ENCODE results near the gene NR4A2. TPM values are rescaled to one million over a fixed set of nuclear protein-coding genes. Genes with fewer than 3 reads are reported as not detected.

NR4A2 gene
- polyA plus RNA-seq, 3 donors, result 0.34 to 0.67 (median 0.60) TPM

DNA sequence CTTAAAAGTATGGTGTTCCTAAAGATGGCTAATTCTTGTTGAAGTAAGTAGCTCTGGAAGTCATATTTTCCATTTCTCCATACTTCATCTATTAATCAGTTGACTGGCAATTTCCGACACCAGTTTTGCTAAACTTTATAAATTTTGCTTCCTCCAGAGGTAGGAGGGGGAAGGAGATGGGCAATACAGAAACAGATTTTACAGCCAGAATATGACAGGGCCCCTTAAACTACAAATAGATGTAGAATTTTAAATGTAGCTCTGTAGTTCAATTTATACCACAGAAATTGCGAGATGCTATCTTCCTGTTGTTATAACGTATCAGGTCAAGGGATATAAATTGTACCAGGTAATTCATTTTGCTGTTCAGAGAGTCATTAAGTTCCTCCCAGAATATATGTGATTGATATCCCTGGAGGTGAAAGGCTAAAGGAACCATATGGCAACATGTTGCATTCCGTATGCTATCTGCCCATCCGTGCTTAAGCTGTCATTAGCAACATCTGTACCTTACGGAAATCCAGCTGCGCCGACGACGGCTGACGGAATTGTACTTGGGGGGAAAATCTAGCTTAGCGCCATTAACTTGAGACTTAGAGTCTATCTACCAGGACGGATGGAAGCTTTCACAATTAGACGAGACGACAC lies 8.4 kb upstream of the NR4A2 start:
- DNase-seq, result no peak

DNA sequence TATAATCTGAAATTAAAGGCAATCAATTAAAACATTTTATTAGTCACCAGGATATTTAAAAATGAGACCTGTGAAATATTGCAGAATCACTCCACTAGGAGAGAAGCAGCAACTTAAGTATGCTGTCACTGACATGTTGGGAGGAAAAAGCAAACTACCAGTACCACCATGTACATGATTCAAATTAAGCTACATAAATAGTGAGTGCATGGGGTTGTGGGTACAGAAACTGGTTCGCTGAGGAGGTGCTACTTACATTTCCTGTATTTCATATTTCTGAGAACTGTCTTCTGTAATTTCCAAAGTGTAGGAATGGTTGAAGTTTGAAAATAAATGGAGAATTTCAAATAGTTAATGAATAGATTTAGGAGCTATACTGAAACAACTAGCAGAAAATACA lies 7.9 kb upstream of the NR4A2 start:
- no peak for DNase-seq

DNA sequence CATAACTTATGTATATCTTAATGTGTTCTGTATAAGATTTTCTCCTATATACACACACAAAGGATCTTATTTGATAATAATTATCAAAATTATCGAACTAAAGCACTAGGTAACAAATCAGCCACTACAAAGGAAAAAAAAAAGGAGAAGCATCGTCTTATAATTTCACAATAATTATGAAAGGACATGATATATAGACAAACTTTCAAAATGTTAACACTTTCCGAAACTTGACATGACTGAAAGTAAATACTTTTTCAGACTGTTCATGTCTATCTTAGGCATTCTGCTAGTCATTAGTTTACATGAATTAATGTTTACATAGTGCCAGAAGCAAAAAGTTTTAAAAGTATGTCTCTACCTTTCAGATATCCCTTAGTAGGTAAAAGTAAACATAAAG lies 7.3 kb upstream of the NR4A2 start:
- no peak for DNase-seq

DNA sequence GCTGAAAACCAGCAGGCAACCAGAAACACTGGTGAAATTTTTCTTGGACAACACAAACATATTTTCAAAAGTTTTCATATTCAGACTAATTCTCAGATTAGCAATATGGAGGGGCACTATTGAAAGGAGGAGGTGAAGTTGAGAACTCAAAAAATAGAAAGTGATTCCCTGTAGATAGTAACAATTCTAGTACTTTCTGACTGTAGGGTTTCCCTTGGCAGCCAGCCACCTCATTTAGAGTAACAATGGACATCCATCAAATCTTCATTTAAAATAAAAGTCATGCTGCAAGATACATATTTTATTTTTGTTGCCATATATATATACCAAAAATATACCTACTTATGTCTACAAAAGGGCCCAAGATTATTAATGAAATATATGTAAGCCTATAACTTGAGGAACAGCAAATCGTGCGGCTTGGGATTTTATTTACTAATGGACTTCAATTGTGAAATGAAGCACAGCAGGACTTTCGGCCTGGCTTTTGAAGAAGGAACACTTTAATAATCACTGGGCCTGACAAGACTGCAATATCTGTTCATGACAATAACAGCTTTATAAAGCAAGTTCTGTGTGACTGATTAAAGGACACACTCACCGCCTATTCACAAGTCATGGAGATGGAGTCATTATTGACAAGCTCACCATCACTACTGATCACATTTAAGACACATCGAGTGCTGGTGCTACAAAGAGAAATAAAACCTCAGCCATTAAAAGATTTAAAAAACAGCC lies 6.8 kb upstream of the NR4A2 start:
- DNase-seq, result no peak

DNA sequence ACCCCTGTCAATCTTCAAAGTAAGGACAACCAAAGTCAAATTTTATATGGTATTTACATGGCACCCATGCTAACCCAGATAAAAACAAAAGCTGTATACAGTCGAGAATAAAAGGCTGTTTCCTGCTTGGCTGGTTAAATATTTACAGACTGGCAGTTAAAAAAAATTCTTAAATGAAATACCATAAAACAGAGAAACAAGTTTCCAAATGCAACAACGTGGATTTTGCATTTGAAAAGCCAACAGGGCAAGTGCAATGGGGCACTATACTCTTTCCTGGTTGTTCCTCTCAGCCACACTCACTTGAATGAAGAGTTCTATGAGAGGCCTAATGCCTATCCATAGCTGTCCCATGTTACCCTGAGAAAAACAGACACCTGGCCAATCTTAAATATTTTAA lies 6.1 kb upstream of the NR4A2 start:
- no peak for DNase-seq

DNA sequence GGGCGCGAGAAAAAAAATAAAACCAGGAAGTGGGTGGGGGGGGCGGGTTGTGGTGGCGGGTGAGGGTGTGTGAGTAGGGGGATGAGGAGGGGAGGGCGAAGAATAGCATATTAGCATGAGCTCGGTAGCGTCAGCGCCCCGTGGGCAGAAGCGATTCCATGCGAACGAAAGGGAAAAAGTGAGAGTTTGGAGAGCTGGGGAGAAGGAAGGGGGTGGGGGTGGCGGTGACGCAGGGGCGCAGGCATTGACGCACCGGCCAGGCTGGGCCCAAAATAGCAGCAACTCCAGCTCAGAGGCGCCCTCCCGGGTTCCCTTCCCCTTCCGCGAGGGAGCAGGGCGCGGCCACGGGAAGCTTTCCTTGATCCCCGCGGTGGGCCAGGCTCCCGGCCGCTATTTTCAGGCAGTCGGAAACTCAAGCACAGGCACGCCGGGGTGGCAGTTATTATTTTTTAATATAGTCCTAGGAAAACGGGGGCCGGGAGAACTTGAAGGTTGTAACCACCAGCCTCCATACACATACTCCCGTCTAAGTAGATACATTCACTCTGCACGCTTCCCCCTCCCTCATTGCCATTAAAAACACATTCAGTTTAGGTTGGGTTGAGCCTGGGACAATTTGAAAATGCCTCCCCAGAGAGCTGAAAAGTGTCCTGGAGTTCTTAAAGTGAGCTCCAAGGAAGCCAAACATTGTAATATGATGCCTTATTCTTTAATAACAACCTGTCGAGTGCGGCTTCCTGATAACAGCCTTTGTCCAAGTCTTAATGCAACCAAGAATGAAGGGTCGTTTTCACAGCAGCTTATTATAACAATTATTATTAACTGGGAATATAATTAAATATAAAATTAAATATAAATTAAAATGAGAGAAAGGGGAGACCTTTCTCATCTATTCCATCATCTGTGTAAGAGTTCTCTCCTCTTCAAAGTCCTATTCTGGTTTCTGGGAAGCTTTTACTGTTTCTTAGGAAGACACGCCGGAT lies 2.3 kb upstream of the NR4A2 start:
- DNase-seq, result no peak

DNA sequence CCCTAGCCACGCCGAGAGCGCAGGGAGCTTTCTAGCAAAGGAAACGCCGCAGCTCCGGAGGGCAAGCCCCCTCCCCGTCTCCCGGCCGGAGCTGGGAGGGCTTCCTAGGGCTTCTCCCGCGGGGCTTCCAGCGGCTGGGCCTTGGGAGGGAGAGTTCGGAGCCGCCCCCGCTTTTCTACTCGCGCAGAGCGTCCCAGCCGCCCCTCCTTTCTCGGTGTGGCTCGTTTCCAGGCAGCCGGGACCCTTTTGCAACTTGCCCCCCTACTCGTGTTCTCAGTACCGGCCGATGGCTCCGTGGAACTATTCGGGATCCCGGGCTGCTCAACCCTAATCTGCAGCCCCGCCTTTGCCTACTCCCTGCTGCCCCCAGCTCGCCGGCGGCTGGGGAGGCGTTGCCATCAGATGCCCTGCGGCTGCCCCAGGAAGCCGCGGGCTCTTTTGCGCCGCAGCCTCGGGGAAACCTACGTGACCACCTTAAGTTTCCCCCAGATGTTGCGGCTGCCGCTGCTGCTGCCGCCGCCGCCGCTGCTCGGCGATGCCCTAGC lies 1.5 kb upstream of the NR4A2 start:
- no peak for DNase-seq

DNA sequence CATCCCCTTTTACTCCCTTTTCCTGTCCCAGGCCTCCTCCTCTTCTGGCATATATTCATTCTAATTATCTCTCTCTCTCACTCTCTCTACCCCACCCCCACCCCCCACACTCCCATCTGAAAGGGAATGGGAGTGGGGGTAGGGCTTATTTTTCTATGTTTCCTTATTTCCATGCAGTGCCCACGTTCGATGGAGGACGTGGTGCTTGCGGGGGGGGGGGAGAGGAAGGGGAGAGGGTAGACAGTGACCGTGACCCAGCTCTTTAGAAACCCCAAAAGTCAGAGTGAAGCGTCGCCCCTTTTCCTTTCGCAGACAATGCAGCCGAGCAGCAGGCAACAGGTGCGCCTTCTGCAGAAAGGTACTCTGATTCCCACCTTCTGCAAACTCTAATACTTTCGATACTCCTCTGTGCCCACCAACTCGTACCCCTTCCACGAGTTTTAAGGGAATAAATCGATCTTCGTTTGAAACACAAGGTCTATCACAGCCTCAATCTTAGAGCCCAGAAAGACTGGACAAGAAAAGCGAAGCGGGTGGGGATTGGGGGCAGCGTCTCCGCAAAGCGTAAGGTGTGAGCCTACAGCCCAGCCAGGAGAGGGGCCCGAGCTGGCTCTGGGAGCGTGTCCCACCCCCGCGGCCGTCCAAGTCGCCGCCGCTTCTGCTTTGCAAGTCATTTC lies 891 bp upstream of the NR4A2 start:
- DNase-seq, result no peak

DNA sequence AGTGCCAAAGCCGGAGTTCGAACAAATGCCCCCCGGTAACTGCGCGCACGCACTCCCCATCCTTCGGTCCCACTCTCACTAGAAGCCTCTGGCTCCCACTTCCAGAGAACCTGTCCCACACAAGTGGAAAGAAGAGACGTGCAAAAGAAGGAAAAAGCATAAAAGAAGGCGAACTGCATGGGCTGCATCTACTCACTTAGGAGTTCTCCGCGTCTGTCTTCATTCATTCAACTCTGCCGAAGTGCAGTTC lies 312 bp downstream of the NR4A2 start:
- no peak for DNase-seq

DNA sequence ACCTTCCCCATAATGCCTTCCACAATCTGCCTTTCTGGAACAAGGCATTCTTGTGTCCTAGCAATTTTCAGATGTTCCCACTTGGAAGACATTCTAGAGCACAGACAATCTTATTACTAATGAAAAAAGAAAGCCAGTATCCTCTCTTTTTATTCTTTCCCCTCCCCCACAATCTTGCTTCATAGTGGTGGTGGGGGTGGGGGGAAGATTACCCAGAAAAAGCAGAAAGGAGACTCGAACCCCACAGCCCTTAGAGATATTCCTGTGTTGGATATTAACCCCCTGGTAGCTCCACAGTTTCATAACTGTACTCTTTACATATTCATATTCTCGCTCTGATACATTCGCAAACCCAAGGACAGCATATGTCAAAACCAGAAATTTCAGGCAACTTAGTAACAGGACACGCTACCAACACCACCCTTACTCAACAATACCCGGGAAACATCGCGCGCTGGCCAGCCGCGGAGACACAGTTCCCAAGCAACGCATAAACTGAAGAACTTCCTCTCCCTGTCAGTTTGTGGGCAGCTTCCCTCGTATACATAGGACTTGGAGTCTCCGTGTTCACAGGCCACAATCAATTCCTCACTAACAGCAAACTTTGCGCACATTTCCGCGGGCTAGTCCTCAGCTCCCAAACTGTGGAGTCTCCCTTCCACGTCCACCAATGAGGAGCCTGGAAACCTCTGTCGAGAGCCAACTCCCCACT lies 793 bp downstream of the NR4A2 start:
- no peak for DNase-seq

DNA sequence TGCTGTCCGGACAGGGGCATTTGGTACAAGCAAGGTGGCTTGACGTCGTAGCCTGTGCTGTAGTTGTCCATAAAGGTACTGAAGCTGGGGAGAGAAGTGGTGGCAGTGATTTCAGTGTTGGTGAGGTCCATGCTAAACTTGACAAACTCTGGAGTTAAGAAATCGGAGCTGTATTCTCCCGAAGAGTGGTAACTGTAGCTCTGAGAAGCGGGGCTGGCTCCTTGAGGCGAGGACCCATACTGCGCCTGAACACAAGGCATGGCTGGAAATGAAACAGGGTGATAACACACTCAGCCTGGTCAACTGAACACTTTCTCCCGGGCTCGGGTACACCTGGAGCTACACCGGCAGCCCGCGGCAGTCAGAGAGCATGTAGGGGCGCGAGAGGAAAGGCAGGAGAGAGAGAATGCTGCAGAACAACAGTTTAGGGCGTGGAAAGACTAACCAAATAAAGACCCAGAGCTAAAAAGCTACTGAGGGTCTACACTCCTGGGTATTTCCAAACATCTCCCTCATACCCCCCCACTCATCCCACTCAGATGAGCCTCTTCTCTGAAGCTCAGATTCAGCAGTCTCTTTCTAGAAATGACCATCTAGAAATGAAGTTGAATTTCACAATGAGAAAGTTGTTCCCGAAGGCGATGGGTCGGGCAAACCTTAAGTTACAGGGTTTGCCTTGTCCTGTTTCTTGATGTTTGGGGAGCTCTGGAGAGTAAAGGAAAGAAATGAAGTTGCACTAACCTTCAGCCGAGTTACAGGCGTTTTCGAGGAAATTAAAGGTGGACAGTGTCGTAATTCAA lies 2.4 kb downstream of the NR4A2 start:
- DNase-seq, result no peak

DNA sequence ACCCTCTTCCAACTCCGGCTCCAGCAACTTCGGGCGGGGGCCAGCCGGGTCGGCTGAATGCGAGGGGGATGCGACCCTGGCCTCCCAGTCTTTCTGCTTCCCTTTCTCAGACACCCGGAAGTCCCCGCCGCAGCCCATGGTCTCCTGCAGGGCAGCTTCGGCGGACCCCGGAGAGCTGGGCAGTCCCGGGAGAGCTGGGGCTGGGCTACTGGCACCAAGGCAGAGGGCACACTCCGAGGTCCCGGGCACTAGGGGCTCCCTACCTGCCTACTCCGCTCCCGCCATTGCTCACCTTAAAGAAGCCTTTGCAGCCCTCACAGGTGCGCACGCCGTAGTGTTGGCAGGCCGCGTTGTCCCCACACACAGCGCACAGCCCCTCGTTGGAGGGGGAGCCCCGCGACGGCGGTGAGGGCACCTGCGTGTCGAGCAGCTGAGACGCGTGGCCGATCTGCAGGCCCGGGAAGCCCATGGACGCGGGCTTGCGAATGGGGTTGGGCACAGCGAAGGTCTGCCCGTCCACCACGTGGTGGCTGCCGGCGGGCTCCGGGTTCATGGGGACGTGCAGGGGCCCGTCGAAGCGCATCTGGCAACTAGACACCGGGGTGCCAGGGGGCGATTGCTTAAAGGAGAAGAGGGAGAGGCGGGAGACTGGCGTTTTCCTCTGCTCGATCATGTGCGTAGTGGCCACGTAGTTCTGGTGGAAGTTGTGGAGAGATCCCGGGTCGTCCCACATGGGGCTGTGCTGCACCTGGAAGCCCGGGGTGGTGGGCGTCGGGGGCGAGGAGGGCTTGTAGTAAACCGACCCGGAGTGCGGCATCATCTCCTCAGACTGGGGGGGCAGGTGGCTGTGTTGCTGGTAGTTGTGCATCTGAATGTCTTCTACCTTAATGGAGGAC lies 3.2 kb downstream of the NR4A2 start:
- DNase-seq, result no peak

DNA sequence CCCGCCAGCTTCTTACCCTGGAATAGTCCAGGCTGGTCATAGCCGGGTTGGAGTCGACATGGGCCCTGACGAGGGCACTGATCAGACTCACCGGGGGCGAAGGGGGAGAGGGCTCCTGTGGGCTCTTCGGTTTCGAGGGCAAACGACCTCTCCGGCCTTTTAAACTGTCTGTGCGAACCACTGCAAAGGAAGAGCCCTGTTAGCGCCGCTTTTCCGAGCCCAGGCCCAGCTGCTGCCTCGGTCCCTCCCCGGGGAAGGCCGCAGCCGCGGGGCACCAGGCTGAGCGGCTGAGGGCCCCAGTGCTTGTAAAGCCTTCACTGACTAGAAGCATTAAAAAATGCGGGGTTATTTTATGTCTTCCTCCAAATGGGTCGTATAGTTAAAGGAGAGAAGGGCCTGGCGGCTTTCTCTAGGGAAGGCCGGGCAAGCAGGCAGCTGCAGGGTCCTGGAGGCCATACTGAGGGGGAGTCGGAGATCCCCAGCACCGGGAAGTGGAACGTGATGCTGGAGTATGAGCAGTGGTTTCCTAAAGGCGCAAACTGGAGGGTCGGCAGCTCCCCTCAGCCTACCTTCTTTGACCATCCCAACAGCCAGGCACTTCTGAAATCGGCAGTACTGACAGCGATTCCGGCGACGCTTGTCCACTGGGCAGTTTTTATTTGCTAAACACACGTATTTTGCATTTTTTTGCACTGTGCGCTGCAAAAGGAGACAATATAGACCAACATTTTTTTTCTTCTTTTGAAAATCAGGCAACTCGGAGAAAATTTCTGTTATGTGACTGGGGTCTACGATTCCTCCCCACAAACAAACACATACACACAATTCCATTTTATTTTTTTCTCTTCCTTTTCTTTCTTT lies 4.5 kb downstream of the NR4A2 start:
- no peak for DNase-seq

DNA sequence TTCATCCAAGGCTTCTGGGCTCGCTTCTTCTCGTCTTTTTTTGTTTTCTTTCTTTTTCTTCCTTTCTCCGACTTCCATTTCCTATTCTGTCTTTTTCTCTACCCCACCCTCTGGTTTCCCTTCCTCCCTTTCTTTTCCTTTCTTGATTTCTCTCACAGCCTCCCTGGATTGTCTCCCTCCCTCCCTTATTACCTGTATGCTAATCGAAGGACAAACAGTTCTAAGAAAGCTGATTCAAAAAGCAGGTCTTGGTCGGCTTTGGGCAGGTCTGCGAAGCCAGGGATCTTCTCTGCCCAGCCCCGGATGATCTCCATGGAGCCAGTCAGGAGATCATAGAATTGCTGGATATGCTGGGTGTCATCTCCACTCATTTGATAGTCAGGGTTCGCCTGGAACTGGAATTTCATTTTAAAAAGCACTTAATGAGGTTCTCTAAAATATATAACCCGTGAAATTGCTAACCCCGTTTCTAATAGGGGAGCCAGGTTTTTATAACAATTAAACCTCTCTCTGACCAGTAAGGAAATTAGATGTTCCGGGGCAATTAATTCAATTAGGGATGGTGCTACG lies 5.9 kb downstream of the NR4A2 start:
- DNase-seq, result no peak

DNA sequence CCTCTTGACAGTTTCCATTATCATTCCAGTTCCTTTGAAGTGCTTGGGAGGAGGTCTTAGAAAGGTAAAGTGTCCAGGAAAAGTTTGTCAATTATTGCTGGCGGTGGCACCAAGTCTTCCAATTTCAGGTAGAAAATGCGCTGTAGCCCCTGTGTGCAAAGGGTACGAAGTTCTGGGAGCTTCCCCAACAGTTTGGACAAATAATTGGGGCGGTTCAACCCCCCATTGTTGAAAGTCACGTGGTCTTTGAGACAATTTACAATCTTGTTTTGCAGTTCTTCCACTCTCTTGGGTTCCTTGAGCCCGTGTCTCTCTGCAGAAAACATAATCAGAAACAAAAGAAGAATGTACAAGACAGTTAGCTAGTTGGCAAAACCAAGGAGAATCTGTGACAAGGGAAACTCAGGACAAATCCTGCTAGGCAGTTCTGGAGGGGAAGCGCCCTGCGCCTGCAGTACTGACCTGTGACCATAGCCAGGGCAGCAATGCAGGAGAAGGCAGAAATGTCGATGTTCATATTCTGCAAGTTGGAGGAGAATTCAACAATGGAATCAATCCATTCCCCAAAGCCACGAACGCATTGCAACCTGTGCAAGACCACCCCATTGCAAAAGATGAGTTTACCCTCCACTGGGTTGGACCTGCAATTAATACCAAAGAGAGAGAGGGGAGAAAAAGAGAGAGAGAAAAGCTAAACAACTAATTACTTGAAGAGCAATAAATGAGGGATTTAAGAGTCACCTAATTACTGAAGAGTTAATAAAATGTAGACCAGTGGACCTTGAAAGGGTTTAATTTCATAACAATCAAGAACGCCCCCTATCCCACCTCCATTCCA lies 6.6 kb downstream of the NR4A2 start:
- no peak for DNase-seq

DNA sequence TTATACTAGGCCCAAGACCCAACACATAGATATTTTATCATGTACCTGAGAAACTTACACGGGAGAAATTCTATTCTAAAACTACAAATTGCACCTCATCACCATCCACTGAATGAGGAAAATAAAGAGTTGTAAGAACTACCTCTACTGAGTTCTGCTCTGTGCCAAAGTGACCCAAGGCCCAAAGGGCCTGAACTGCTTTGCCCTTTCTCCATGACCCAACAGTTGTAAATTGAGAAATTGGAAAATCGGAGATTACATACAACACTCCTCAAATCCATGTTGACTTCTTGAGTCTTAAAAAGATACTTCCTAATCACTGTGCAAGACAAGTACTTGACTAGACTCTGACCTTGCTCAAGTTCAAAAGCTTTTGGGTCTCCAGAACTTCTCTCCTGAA lies 8.8 kb downstream of the NR4A2 start:
- DNase-seq, result no peak

DNA sequence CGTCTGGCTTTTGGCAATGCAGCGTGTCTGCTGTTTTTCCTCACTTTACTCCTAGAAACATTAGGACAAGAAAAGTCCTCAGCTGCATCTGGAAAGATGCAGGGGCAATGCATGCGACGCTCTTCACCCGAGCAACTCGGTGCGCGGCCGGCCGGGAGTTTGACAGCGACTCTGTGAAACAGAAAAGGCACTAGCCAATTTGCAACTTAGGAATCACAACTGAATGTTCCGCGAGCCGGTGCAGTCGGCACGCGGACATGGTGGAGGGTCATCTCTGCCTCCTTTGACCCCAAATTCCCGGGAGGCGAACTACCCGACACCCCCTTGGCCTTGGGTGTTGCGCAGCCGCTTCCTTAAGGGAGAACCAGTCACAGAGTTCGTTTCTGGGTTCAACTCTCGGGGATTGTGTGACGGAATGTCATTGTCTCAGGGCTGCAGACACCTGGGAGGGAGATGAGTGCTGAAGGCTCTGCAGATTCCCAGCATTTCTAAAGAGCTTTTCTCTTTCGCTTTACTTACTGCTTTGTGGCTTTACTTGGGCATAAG lies 9.8 kb downstream of the NR4A2 start:
- no peak for DNase-seq

Measured in renal pelvis (tissue), 4 donors.